Stimulated activated CD4-positive, alpha-beta T cell treated with anti-CD3 and anti-CD28 coated beads, Interleukin-15, amount 100 ng/mL, for 48 hours (primary cell): Measurements from ENCODE around the gene PRSS27.
A peak's percentile ranks its signal among the peaks of the same experiment; 100 is the strongest.
"Not testable (repeated sequence)": the region's sequence is repeated elsewhere in the genome, so short reads cannot be mapped to it uniquely, and the experiment has no call there.

Experiments
- DNase-seq, 2 donors: peaks; one replicate each; pipeline ENCODE4 v3.0.0-alpha.2; 2020; ENCODE audit warnings: low read depth in 2 of 2

PRSS27 gene

DNA sequence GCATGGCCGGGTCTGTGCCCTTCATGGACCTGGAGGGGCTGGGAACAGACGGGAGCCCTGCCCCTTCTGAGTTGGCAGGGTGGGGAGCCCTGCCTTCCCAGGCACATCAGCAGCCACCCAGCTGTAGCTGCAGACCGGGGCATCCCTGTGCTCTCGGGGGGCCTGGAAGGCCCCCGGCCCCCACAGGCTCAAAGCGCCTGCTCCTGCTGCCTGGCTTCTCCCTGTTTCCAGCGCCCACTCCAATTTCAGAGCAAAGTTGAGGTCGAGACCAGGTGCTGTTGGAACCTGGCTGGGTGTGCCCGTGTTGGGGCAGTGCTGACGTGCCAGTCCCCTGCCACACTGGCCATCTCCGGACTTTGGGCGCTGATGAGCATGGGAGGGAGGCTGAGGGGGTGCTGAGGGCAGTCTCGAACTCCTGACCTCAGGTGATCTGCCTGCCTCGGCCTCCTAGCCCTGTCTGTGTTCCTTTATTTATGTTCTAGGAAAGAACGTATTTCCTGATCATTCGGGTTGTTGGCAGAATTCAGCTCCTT is 4.9 kb upstream of the PRSS27 start:
- DNase-seq: no peak

DNA sequence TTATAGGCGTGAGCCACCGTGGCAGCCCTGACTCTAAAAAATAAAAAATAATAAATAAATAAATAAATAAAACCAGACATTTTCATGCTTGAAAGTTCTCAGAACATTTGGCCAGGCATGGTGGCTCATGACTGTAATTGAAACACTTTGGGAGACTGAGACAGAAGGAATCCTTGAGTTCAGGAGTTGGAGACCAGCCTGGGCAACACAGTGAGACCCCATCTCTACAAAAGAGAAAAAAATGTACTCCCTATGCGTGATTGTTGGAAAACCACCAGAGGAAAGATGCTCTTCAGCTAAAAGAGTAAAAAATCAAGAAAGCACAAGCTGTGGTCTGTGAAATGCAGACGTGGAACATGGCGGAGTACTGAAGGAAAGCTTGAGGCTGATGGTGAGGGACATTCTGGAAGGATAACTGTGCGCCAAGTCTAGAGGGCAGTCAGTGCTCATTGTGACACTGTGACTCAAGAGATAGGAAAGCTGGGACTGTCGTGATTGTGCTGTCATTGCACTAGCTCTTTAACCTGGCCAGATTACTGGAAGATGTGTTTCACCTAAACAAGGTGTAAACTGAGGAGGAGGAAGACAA is 4.2 kb upstream of the PRSS27 start:
- DNase-seq: no peak

DNA sequence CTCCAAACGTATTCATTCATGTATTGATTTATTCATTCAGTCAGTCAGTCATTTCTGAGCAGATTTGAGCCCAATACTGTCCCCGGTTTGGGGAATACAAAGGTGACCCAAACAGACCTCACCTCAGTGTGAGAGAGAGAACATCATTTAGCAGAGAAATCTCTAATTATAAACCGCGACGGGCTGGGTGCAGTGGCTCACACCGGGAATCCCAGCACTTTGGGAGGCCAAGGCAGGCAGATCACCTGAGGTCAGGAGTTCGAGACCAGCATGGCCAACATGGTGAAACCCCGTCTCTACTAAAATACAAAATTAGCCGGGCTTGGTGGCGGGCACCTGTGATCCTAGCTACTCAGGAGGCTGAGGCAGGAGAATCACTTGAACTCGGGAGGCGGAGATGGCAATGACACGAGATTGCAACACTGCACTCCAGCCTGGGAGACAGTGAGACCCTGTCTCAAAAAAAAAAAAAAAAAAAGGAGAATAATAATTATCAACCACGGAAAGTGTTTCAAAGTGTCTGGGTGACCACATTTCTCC is 1.7 kb upstream of the PRSS27 start:
- not testable (repeated sequence) for DNase-seq

DNA sequence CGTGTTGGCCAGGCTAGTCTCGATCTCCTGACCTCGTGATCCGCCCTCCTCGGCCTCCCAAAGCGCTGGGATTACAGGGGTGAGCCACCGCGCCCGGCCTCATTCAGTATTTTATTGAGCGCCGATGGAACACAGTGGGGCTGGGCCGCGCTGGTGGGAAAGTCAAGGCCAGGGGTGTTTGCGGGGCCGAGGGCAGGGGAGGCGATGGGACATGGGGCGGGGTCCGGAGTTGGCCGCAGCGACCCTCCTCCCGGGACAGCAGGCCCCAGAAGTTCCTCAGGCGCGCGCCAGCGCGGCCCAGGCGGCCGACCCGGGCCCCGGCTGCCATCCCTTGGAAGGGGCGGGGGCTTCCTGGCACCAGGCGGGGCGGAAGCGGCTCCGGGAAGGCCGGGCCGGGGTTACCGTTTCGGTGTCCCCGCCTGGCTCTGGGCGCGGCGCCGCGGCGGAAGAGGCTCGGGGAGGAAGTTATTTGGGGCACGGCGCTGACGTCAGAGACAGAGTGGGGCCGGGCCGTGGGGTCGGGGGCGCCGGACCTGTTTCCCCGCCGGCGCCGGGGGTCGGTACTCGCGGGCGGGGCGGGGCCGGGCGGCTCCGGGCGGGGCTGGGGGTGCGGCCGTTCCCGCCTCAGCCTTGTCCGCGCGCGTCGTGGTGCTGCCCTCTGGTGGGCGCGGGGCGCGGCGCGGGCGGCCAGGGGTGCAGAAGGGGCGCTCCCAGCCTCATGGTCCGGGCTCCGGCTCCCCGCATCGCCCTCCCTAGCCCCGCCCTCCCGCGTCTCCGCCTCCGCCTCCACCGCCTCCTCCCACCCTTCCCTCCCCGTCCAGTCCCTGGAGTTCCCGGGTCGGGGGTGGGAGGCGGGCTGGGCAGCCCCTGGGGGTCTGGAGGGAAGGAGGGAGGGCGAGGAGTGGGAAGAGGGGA is 952 bp upstream of the PRSS27 start:
- DNase-seq: peak; percentile 87

DNA sequence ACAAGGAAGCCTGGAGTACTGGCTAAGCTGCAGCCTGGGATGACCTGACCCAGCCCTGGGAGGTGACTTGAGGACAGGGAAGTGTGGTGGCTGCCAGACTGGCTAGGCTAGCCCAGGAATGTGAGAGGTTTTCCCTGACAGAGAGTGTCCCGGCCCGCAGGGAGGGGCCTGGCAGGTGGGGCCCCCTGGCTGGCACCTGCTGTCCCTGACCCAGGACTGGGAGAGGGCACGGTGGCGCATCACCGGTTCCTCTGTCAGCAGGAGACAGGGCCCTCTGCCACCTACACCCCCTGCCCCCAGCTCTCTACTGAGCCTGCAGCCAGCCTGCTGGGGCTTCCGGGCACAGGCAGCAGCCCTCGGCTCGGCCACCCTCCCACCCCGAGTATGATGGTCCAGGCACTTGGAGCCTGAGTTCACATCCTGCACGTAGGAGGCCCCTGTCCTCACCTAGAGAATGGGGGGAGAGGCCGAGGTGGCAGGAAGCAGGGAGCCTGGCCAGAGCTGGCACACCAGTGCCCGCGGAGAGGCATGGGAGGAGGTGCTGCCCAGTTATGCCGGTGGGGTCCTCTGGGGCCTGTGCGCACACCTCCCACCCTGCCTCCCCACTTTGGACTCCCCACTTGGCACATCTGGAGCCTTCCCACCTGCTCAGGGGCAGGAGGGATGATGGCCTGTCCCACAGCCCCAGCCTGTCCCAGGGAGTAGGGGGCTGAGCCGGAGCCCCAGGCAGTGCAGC is 528 bp downstream of the PRSS27 start:
- no peak for DNase-seq

DNA sequence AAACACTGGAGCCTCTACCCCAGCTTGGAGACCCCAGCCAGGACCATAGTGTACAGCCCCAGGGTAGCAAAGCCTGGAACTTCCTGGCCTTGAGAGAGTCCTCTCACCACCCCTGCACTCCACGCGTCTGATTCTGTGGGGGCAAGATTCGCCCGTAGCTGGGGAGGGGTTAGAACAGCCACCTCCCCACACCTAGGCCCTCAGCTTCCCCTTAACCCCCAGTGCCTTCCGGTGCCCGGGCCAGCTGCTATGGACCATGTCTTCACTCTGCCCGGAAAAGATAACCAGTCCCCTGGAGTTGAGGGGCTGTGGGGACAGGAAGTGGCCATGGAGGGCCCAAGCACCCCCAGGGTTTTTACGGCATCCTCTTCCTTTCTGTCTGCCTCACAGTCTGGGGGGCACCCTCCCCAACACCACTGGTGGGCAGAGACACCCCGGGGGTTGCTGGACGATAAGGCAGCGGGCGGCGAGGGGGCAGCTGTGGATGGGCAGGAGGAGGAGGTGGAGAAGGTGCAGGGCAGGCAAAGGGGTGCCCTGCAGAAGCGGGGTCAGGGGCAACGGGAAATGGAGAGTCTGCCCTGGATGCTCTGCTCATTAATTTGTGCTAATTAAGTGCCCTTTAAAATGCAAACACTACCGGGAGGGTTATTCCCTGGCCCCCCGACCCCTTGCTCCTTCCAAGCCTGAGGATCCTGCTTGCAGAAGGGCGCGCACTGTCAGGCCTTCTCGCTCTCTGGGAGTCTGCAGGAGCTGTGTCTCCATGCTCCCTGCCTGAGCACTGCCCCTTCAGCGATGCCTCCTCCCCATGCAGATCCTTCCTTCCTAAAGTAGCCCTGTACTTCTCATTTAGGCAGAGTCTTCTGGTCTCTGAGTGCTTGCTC is 2.4 kb downstream of the PRSS27 start:
- DNase-seq: no peak

DNA sequence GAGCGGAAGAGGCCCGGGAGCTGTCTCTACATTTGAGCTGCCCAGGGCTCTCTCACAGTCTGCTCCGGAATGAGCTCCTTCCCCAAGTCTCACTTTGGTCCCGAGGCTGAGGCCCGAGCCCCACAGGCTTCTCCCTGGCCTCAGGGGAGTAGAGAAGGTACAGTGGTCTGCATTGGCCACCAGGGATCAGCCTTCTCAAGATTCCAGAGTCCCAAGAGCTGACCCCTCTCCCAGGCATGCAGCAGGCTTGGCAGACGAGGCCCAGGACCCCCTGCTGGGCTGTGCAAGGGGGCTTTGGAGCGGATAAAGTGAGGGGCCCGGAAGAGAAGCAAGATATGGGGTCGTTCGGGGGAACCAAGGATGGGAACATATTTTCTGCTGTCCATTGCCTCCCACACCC is 3.1 kb downstream of the PRSS27 start:
- no peak for DNase-seq

DNA sequence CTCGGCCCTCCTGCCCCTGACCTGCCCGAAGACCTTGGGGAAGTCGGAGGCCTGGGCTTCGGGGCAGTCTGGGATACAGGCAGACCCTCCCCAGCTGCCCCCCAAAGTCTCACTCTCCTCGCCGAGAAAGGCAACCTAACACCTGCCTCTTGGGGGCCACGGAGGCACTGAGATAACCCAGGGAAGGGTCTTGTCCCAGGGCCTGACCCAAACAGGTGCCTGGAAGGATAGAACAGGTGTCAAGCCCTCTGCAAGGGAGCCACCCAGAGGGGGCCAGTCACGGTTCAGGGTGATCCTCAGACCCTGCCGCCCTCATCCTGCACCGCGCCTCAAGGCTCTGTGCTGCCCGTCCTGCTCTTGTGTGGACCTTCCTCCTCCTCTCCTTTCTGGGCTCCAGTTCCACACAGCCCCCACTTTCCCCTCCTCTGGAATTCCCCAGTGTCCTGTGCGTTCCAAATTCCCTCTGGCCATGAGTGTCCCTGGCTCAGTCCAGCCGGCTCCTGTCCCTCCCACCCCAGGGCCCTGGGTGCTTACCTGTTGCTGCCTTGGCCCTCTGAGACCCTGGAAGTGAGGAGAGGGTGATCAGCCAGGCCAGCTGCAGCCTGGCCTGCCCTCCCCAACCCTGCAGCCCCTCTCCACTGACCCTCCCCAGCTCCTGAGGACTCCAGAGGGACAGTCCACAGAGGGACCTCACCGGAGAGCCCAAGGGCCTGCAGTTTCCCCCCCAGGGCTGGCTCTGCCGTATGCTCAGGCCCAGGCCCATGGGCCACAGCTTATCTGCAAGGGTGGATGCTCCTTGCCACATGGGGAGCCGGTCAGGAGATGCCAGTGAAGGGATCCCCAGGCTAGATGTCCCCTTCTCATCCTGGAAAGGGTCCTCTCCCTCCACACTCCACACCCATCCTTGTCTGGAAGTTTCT is 3.8 kb downstream of the PRSS27 start:
- DNase-seq: no peak

DNA sequence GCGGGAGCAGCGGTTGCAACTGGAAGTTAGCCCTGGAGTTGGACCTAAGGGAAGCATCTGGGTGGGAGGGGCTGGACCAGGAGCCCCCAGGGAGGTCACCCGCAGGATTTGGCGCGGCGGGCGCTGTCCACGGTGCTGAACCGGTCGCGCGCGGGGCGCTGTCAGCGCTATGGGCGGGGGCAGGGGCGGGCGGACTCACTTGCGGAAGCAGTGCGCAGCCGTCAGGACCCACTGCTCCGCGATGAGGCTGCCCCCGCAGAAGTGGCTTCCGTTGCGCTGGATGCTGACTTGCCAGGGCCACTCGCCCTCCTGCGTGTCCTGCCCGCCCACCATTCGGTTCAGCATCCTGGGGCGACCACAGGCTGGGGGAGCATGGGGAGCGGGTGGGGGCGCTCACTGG is 4.5 kb downstream of the PRSS27 start:
- peak; percentile 55 to 71 for DNase-seq

DNA sequence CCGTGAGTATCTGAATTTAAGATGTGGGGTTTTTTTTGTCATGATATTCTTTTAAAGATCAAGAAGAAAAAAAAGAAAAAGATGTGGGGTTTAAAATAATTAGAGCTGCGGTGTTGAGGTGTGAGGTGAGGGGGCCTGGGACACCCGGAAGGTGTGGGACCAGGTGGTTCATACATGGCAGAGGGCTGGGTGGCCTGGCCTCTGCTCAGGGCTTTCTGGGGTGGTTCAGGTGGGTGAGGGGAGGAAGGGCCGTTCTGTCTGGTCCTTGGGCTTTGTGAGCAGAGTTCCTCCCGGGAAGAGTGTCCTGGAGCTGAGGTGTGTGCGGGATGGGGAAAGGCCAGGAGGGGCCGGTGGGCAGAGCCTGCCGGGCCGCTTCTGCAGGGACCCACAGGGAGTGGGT is 5.0 kb downstream of the PRSS27 start:
- DNase-seq: no peak

DNA sequence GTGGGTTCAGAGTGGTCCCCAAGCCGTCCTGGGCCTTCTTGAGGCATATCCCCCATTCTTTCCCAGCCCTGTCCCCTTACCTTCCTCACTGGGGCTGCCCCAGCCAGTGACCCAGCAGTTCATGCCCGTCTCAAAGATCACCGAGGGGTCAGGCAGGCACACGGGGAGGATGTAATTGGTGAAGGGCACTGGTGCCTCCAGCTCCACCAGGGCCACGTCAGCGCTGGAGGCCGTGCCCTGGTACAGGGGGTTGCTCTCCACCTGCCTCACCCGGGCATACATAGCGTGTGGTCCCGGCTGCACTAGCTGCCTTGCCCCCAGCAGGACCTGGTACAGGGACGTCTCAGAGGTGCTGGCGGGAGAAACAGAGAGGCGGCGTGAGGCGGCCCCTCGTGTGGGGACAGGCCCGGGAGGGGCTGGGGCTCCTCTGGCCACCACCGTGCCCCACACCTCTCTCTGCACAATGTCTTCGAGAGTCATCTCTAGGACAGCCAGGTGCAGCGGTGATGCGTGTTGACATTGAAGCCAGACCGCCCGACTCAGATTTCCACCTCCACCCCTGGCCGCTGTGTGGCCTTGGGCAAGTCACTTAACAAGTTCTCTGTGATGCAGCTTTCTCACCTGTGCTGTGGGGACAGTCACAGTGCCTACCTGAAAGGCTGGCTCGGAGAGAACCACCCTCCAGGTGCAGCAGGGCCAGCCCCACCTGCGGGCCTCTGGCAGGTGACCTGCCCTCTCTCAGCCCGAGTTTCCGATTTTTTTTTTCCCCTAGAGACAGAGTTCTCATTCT is 5.8 kb downstream of the PRSS27 start:
- DNase-seq: no peak

DNA sequence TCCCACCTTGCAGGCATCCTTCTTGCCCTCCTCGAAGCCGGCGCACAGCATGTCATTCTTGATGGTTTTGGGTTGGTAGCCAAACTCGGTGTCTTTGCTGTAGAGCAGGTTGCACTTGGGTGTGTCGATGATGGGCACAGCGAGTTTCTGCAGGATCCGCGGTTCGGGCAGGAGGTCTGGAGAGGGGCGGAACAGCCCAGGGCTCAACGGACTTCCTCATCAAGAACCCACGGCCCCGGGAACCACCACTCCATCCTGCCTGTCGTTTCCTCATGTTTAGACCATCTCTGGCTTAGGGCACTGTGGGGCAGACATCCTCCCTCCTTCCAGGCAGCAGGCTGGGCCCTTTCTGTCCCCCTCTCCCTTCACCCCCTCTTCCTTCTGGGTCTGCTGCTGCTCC is 6.5 kb downstream of the PRSS27 start:
- DNase-seq: no peak

DNA sequence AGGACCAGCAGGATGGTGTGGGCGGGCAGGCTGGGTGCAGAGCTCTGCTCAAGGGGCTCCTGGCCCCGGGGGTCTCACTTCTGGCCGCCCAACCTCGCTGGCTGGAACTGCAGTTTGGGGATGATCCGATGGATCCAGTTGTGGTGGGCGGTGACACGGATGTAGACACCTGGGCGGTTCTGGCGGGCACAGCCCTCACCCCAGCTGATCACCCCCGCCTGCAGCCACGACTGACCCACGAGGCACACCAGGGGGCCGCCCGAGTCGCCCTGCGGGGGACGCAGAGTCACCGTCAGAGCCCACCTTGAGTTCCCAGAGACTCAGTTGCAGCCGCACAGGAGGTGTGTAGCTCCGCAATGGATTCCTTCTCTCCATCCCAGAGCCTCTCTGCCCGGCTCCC is 7.5 kb downstream of the PRSS27 start:
- no peak for DNase-seq

DNA sequence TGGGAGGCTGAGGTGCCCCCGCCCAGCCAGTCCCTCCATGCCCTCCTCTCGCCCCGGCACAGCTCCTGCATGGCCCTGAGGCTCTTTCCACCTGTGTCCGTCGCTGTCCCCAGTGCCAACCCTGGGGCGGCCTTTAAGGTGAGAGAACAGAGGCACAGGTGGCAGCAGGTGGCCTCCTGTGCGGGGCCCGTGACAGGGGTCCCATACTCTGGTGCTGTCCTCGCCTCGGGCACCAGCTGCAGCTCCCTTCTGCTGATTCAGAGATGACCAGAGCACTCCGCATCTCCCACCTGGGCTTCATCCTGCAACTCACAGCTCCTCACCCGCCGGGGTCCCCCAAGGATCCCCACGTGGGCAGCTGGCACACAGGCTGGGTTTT is 8.0 kb downstream of the PRSS27 start:
- DNase-seq: no peak

DNA sequence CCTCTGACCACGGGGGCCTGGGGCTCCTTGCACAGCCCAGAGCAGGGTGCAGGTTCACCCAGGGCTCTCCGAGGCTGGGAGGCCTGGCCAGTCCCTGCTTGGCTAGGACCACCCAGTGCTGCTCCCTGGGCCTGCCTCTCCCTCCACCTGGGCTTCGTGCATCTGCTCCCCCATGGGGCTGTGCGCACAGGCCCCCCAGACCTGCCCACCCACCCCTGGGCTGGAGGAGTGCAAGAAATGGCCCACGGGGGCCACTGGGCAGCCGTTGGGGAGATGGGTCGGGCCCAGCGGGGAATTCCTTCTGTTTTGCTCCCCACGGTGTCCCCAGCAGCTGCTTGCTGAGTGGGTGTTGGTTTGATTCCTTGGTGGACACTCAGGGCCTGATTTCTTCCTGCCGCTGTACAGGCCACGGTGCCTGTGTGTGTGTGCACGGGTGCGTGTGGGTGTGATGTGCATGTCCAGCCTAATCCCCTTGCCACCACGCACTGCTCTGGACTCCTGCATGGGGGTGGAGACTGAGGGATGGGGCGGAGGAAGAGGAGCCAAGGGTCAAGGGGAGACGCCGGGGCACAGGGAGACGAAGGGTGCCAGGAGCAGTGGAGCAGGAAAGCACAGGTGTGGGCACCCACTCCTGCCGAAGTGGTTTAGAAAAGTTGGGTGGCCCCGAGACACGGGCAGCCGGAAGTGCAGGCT is 8.5 kb downstream of the PRSS27 start:
- no peak for DNase-seq

DNA sequence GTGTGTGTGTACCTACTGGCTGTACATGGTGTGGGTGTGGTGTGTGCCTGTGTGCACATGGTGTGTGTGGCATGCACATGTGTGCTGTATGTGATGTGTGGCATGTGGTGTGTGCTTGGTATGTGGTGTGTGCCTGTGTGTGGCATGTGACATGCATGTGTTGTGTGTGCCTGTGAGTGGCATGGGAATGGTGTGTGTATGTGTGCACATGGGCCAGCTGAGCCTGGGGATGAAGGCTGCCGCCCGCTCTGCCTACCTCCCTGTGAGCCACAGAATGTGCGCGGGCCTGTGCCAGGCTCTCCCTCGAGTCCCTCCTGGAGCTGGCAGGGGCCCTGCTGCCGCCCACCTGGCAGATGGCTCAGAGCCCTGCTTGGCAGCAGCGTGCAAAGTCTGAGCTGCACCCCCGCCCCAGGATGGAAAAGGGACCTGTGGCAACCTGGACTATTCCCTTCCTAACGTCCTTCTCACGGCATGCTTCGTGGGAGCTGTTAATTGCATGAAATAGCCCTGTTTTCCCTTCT is 9.3 kb downstream of the PRSS27 start:
- no peak for DNase-seq

DNA sequence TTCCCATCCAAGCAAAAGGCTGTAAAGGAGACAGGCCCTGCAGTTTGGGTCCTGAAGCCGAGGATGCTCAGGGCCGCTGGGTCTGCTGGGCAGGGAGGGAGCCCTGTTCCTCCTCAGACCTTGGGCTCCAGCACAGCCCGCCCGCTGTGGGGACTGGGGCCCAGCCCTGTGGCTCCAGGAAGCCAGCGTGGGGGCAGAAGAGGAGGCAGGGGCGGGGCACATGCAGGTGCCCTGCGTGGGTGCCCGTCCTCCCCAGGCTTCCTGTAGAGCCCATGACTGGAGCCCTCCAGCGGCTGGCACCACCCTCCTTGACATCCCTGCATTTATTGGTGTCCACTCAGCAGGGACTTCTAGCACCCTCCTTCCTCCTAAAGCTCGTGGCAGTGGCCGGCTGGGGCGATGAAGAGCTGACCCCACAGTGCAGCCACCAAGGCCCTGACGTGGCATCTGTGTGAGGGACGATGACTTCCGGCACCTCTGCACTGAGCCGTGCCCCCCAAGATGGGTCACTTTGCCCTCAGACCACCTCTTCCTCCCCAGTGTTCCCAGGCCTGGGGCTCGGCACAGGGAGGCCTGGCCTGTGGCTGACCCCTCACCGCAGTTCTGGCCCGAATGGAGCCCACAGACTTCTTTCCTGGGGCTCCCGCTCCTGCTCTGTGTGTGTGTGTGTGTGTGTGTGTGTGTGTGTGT is 9.9 kb downstream of the PRSS27 start:
- no peak for DNase-seq

DNA sequence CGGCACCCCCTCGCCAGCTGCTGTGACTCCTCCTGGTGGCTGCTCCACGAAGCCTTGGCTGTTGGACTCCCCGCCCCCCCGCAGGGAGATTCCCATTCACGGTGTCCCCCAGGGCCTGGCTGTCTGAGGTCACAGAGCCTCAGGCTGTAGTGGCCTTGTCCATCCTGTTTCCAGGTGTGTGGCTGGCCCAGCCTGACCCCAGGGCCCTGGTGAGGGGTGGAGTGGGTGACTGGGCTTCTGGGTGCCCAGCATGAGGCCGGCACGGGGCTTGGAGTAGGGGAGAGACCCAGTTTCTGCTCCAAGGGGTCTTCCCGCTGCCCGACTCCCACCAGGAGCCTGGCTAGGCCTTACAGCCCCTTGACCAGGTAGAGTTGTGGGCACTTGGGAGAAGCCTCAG is 10.4 kb downstream of the PRSS27 start:
- DNase-seq: no peak
